Activated T-helper 17 cell treated with anti-CD3 and anti-CD28 coated beads, Interleukin-2, amount 50 U/mL, for 72 hours (primary cell): ENCODE data around the gene PFKFB1. TPM values are rescaled to one million over a fixed set of nuclear protein-coding genes. Genes with fewer than 3 reads are reported as not detected.
"Not testable (repeated sequence)": the region's sequence is repeated elsewhere in the genome, so short reads cannot be mapped to it uniquely, and the experiment has no call there.

Source experiments
- ATAC-seq: fragments of 150-1000 bp; cut with Tn5 transposase; replicated peaks from 2 replicates; pipeline ENCODE4 v1.10.0; 2021; ENCODE audit warnings: mild to moderate bottlenecking, moderate library complexity
- H3K27ac Mint-ChIP-seq: one replicate; pipeline ENCODE4 v1.8.0; 2022; ENCODE audit warnings: mixed read lengths
- H3K27me3 Mint-ChIP-seq: one replicate; pipeline ENCODE4 v1.8.0; 2022; ENCODE audit warnings: mixed read lengths
- H3K36me3 Mint-ChIP-seq: one replicate; pipeline ENCODE4 v1.8.0; 2022; ENCODE audit warnings: low read depth, mild to moderate bottlenecking, mixed read lengths
- H3K4me1 Mint-ChIP-seq: one replicate; pipeline ENCODE4 v1.8.0; 2022; ENCODE audit warnings: mixed read lengths
- H3K4me3 Mint-ChIP-seq: one replicate; pipeline ENCODE4 v1.8.0; 2022; ENCODE audit warnings: mild to moderate bottlenecking, mixed read lengths
- H3K9me3 Mint-ChIP-seq: one replicate; pipeline ENCODE4 v1.8.0; 2022; ENCODE audit warnings: mixed read lengths
- total RNA-seq, 2 donors: library from RNA; stranded (reverse); gene quantifications; one replicate each; pipeline ENCODE4 v1.2.3, GENCODE V29; 2022

PFKFB1 gene
- total RNA-seq, 2 donors from 2014 or later: 0.42 to 0.50 TPM

DNA sequence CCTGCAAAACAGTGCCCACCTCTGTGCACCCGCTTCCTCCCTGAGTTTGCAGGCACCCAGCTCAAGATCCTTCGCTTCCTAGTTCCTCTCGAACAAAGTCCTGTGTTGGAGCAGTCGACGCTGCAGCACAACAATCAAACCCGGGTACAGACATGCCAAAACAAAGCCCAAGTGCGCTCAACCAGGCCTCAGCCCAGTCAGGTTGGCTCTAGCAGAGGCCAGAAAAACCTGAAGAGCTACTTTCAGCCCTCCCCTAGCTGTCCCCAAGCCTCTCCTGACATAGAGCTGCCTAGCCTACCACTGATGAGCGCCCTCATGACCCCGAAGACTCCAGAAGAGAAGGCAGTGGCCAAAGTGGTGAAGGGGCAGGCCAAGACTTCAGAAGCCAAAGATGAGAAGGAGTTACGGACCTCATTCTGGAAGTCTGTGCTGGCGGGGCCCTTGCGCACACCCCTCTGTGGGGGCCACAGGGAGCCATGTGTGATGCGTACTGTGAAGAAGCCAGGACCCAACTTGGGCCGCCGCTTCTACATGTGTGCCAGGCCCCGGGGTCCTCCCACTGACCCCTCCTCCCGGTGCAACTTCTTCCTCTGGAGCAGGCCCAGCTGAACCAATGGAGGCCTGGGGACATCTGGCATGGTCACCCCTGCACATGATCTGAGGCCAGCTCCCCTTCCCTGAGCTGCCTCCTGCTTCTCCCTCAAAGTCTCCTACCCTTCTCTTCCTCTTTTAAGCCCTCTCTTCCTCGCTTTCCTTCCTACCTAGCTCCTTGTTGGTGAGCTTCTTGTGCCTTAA lies 13.0 kb upstream of the PFKFB1 start:
- peaks cover 49% of the 10 kb centered on the region for H3K36me3 Mint-ChIP-seq
- no peaks in the 10 kb centered on the region for H3K4me1 Mint-ChIP-seq
- H3K9me3 Mint-ChIP-seq: no peaks in the 10 kb centered on the region
- no peak for ATAC-seq
- no peaks in the 10 kb centered on the region for H3K27me3 Mint-ChIP-seq
- no peak overlapping the region for H3K4me3 Mint-ChIP-seq
- H3K27ac Mint-ChIP-seq: no peak overlapping the region

DNA sequence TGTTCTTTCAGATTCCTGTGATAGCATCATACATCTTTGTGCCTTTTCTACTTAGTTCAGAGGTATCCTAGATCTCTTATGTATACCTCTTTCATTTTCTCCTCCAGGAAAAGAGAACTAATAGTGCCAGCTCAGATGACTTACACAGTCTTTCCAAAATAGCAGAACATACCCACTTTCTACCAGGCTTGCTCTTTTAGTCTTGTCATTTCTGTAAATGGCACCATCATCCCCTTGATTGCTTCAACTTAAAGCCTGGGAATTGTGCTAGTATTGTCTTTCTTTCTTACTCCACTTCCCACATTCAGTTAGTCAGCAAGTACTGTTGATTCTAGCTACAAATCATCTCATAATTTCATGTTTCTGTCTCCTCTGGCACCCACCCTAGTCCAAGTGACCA lies 11.3 kb upstream of the PFKFB1 start:
- no peak for ATAC-seq

DNA sequence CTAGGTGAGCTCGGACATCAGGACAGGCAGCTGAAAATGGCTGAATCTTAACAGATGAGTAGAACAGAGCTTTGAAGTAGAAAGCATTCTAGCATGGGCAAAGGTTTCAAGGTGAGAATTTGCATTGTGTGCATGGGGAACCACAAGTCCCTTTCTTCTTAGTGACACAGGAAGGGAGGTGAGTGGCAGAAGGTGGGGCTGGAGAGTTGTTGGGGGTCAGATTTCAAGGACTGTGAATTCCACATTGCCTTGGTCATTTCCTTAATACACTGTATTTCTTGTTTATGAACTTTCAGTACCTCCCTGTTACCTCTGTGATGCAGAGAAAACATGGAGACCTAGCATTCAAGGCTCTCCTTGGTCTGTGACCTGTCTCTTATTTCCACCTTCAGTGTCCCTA lies 10.2 kb upstream of the PFKFB1 start:
- H3K4me1 Mint-ChIP-seq: no peaks in the 10 kb centered on the region
- H3K27ac Mint-ChIP-seq: no peak overlapping the region
- no peak overlapping the region for H3K4me3 Mint-ChIP-seq
- peaks cover 69% of the 10 kb centered on the region for H3K36me3 Mint-ChIP-seq
- H3K27me3 Mint-ChIP-seq: no peaks in the 10 kb centered on the region
- no peaks in the 10 kb centered on the region for H3K9me3 Mint-ChIP-seq
- ATAC-seq: no peak

More for the DNA sequence above, 11.3 kb upstream of the PFKFB1 start:
- Mint-ChIP-seq H3K27ac (no peak overlapping the region), H3K27me3 (no peaks in the 10 kb centered on the region), H3K4me3 (no peak overlapping the region), H3K4me1 (no peaks in the 10 kb centered on the region), H3K9me3 (no peaks in the 10 kb centered on the region), H3K36me3 (peaks cover 67% of the 10 kb centered on the region)

DNA sequence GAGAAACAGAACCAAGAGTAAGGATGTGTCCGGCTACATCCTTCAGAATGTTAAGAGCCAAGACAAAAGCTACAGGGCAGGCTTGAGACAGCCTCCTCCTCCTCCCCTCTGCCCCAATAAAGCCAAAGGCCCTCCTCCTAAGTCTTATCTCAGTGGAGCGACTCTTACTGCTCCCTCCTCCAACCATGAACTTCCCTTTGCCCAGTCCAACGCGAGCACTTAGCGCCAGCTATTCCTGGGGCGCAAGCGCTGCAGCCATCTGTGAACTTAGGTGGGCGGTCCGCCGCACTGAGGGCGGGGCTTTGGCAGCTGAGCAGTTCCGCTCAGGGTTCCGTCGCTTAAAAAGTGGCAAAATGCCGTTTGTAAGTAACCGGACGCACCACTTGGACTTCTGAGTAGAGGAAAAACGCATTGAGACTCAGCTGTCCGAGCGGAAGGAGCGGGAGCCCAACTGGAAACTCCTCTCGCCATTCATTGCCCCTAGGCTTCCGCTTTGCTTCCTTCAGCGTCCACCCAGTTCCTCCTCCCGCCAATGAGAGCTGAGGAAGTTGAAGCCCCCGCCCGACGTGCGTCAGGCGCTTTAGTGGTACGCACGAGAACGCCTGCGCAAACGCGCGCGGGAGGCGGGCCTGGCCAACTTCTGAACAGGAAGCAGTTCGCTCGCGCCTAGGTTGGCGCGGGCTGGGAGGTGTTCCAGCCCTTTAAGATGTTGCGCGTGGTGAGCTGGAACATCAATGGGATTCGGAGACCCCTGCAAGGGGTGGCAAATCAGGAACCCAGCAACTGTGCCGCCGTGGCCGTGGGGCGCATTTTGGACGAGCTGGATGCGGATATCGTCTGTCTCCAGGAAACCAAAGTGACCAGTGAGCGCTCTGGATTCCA lies 6.0 kb upstream of the PFKFB1 start, which contains the start of gene APEX2:
APEX2 (plus strand) TSS at position 647 of the 882 bp plus-strand sequence; CDS start at position 707, 60 bp downstream.
- H3K4me3 Mint-ChIP-seq: peak within 1 kb of the TSS; percentile 95

DNA sequence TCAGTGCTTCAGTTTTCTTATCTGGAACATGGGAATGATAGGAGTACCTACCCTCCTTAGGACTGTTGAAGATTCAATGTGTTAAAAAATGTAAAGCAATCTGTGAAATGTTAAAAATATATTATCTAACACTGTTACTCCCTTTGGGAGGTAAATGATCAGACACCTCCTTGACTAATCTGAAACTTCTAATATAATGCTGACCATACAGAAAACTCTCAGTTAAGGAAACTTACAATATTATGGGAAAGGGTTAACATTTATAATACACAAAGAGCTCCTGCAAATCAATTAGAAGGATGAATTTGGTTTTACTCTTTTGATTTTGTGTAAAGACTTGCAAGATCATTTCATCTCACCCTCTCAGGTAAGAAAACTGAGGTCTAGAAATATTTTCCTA lies 1.6 kb upstream of the PFKFB1 start:
- peaks cover 6% of the 10 kb centered on the region for H3K36me3 Mint-ChIP-seq
- no peaks in the 10 kb centered on the region for H3K4me1 Mint-ChIP-seq
- H3K27ac Mint-ChIP-seq: no peak overlapping the region
- H3K27me3 Mint-ChIP-seq: no peaks in the 10 kb centered on the region
- no peaks in the 10 kb centered on the region for H3K9me3 Mint-ChIP-seq
- H3K4me3 Mint-ChIP-seq: no peak overlapping the region
- no peak for ATAC-seq

More for the DNA sequence above, 6.0 kb upstream of the PFKFB1 start, which contains the start of gene APEX2:
- peak; percentile 97 for ATAC-seq
- Mint-ChIP-seq H3K27me3 (no peaks in the 10 kb centered on the region), H3K4me1 (no peaks in the 10 kb centered on the region), H3K9me3 (no peaks in the 10 kb centered on the region), H3K36me3 (peaks cover 49% of the 10 kb centered on the region), H3K27ac (peak within 1 kb of the TSS; percentile 93)

DNA sequence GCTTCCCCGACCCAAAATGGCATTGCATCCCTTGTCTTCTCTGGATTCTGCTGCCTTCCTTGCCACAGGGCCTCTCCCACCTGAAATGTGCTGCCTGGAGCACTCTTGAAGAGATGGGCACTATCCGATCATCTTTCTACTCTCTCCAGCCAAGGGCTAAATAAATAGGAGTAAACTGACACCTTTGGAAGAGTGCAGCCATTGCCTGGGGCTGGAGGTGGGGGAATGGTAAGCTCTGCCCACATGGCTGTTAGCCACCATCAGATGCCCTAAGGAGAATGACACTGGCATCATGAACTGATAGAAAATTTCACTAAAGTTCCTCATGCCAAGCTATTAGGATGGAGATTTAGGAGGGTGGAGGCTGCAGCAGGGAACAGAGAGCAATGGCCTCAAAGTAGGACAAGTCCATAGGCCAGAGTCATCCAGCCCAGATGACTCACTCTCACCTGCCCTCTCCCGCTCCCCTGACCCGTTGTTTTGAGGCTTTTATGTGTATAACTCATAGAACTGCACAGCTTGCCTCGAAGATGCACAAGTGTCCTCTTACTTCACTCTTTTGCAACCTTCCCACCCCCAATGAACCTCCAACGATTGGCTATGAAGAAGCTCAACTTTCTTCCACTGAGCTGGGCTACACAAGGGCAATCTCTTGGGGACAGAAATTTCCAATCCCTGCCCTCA lies 822 bp upstream of the PFKFB1 start:
- no peak overlapping the region for H3K4me3 Mint-ChIP-seq
- no peaks in the 10 kb centered on the region for H3K27me3 Mint-ChIP-seq
- no peak overlapping the region for H3K27ac Mint-ChIP-seq
- ATAC-seq: no peak
- H3K36me3 Mint-ChIP-seq: no peaks in the 10 kb centered on the region
- H3K9me3 Mint-ChIP-seq: no peaks in the 10 kb centered on the region
- no peaks in the 10 kb centered on the region for H3K4me1 Mint-ChIP-seq

DNA sequence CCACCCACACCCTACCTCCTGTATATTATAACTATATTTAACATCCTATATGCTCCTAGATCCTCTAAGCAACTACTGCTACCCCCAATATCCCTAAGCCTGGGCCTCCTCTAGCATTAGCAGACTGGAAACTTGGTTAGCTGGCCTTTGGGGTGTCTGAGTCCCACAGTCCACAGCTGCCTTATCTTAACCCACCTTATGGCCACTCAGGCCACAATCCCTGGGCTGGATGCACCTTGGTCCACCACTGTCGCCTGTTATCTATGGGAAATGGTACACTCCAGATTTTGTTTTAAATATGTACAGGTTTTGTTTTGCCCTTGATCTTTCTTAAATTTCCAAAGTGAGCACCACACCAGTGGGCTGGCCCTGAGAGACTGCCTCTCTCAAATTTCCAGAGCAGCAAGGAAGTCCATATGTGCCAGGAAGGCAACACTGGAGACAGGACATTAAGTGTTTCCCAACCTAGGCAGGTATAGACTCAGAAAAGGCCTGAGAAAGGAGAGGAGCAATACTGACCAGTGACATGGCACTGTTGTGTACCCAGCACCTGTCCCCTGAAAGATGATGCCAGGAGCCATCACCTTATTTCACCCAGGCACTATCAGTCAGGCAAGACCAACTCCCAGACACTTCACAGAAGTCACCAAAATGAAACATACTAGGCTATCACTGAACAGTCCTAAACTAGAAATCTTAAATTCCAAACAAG lies 921 bp downstream of the PFKFB1 start:
- H3K4me3 Mint-ChIP-seq: no peak overlapping the region
- H3K4me1 Mint-ChIP-seq: no peaks in the 10 kb centered on the region
- H3K9me3 Mint-ChIP-seq: no peaks in the 10 kb centered on the region
- ATAC-seq: no peak
- no peak overlapping the region for H3K27ac Mint-ChIP-seq
- no peaks in the 10 kb centered on the region for H3K27me3 Mint-ChIP-seq
- no peaks in the 10 kb centered on the region for H3K36me3 Mint-ChIP-seq

DNA sequence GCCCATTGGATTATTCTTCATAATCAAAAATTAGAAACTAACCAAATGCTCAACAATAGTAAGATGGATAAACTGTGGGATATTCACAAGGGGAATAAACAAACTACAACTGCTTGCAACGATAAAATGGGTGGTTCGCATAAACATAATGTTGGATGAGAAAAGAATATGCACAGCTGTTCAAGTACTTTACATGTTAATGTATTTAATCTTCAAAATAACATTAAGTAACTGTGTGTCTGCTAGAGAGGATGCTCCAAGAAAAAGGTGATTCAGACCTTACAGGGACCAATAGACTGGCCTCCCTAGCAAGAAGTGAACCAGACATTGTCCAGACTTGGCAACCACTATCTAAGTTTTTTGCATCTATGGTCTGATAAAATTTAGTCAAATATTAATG lies 2.3 kb downstream of the PFKFB1 start:
- Mint-ChIP-seq H3K27ac (no peak overlapping the region), H3K27me3 (no peaks in the 10 kb centered on the region), H3K36me3 (no peaks in the 10 kb centered on the region), H3K4me3 (no peak overlapping the region), H3K9me3 (no peaks in the 10 kb centered on the region), H3K4me1 (no peaks in the 10 kb centered on the region)
- no peak for ATAC-seq

DNA sequence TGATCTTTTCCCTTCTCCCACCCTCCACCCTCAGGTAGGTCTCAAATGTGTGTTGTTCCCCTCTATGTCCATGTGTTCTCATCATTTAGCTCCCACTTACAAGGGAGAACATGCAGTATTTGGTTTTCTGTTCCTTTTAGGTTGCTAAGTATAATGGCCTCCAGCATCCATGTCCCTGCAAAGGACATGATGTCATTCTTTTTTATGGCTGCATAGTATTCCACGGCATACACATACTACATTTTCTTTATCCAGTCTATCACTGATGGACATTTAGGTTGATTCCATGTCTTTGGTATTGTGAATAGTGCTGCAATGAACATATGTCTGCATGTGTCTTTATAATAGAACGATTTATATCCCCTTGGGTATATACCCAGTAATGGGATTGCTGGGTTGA lies 10.7 kb downstream of the PFKFB1 start:
- H3K4me3 Mint-ChIP-seq, H3K9me3 Mint-ChIP-seq, ATAC-seq, H3K27ac Mint-ChIP-seq, H3K36me3 Mint-ChIP-seq, H3K4me1 Mint-ChIP-seq, H3K27me3 Mint-ChIP-seq: not testable (repeated sequence)

DNA sequence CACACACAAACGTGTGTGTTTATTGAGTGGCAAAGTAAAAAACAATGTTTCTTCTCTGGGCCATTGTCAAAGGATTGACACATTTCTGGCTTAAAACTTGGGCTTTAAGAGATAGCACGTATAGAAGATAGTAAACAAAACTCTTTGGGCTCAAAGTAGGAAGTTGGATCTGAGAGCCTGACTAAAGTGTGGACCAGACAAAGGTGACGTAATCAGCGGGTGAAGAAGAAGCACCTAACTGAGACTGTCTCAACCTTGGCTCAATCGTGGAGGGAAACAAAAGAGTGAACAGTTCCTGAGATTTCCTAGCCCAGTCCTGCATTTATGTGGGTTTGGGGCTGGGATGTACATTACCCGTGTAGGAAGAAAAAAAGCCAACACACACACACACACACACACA lies 13.7 kb downstream of the PFKFB1 start:
- no peak overlapping the region for H3K27ac Mint-ChIP-seq
- no peaks in the 10 kb centered on the region for H3K9me3 Mint-ChIP-seq
- H3K4me1 Mint-ChIP-seq: no peaks in the 10 kb centered on the region
- H3K4me3 Mint-ChIP-seq: no peak overlapping the region
- no peaks in the 10 kb centered on the region for H3K27me3 Mint-ChIP-seq
- ATAC-seq: no peak
- no peaks in the 10 kb centered on the region for H3K36me3 Mint-ChIP-seq

DNA sequence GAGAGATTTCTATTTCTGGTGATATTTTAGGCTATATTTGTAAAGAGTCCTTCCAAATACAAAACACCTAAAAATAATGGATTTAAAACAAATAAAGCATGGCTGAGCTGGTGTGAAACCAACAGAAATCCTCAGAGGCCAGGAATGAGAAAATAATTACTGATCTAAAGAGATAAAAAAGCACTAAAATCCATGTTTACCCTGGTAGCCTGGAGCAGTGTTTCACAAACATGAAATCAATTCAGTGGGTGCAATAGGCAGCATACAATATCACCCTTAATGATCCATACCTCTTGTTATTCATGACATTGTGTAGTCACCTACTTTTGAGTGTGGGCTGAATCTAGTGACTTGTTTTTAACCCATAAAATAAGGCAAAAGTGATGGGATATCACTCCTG lies 14.6 kb downstream of the PFKFB1 start:
- H3K9me3 Mint-ChIP-seq: no peaks in the 10 kb centered on the region
- no peak overlapping the region for H3K4me3 Mint-ChIP-seq
- no peaks in the 10 kb centered on the region for H3K36me3 Mint-ChIP-seq
- no peaks in the 10 kb centered on the region for H3K4me1 Mint-ChIP-seq
- no peaks in the 10 kb centered on the region for H3K27me3 Mint-ChIP-seq
- no peak overlapping the region for H3K27ac Mint-ChIP-seq
- ATAC-seq: no peak

DNA sequence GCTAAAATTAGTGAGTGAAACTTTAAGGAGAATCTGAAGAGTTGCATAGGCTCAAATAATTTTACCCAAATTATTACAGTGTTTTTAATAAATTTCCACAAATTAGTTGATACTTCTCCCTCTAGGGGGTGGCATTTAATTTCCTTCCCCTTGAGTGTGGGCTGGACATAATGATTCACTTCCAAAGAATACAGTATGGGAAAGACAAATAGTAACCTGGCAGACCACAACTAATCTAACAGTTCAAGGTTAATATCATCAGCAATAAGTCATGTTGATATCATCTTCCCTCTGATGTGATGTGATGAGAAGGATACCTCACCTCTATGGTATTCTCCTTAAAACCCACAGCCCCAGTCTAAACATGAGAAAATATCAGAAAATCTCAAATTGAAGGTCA lies 15.5 kb downstream of the PFKFB1 start:
- no peak for ATAC-seq
- Mint-ChIP-seq H3K27me3 (no peaks in the 10 kb centered on the region), H3K4me3 (no peak overlapping the region), H3K36me3 (no peaks in the 10 kb centered on the region), H3K9me3 (no peaks in the 10 kb centered on the region), H3K27ac (no peak overlapping the region), H3K4me1 (no peaks in the 10 kb centered on the region)

DNA sequence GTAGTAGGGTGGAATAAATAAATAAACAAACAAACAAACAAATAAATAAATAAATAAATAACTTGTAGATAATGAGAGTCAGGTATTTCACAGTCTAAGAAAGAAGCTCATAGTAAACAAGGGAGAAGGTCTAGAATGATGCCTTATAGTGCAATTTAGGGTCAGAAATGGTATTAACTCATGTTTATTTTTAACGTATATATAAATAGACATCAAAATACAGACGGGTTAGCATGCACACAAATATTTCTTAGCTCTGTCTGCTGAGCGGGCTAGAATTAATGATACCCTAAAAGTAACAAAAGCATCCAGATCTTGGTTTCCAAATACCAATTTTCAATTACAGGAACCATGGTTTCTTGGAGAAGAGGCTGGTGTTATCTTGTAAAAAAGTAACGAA lies 16.6 kb downstream of the PFKFB1 start:
- Mint-ChIP-seq H3K36me3 (no peaks in the 10 kb centered on the region), H3K27me3 (no peaks in the 10 kb centered on the region), H3K4me1 (no peaks in the 10 kb centered on the region), H3K4me3 (no peak overlapping the region), H3K9me3 (no peaks in the 10 kb centered on the region), H3K27ac (no peak overlapping the region)
- no peak for ATAC-seq
